ENCODE results near the gene TBC1D5. TPM values are rescaled to one million over a fixed set of nuclear protein-coding genes. Genes with fewer than 3 reads are reported as not detected.

The TBC1D5 gene
- total and polyA plus RNA-seq, 2 of the 8 experiments (the other 6 are each of a cell fraction or from before 2014, with no cell fraction given): 11.0 to 22.9 TPM

GRCh38 chr3:17401912-17402311 is 340.5 kb downstream of the TBC1D5 start (continued):
- TF ChIP-seq SP4 (IDR thresholded peaks at IDR 0.05; ENCODE audit: low read length): no peak
- no peak for TF ChIP-seq RBBP5 (IDR thresholded peaks at IDR 0.05; ENCODE audit: borderline replicate concordance, low read depth, low read length)
- TF ChIP-seq CREB1 (IDR thresholded peaks at IDR 0.05): no peak
- no peak for TF ChIP-seq EGR1 (IDR thresholded peaks at IDR 0.05; ENCODE audit: borderline replicate concordance, low read depth, low read length)
- no peak for TF ChIP-seq BACH1 (IDR thresholded peaks at IDR 0.05; ENCODE audit: low read length)
- no peak for TF ChIP-seq SIRT6 (IDR thresholded peaks at IDR 0.05; ENCODE audit: low read length)
